ENCODE measurements around the gene EPDR1. TPM values are rescaled to one million over a fixed set of nuclear protein-coding genes. Genes with fewer than 3 reads are reported as not detected.

Gene EPDR1
- total RNA-seq, 1 experiment from 2014 or later = 0.34 TPM

GRCh38 chr7:37923996-37924395 is 3.6 kb downstream of the EPDR1 start:
- H3K4me3 ChIP-seq (ENCODE audit: low read length) = no peak overlapping the region
- no peaks in the 10 kb centered on the region for H3K9me3 ChIP-seq (ENCODE audit: low read length)
- no peaks in the 10 kb centered on the region for H3K79me2 ChIP-seq (ENCODE audit: low read length)

GRCh38 chr7:37924491-37925041 is 4.1 kb downstream of the EPDR1 start:
- peaks cover 4% of the 10 kb centered on the region for H3K4me1 ChIP-seq (ENCODE audit: low read length)
- no peaks in the 10 kb centered on the region for H3K27me3 ChIP-seq (ENCODE audit: low read length)
- H3K9ac ChIP-seq (ENCODE audit: low read length) = no peak overlapping the region
- no peaks in the 10 kb centered on the region for H3K9me2 ChIP-seq (replicated peaks; ENCODE audit: insufficient read depth, low read length)
- DNase-seq = no peak
- H3K27ac ChIP-seq (ENCODE audit: low read length) = no peak overlapping the region
- no peaks in the 10 kb centered on the region for H3K9me3 ChIP-seq (ENCODE audit: low read length)
- no peaks in the 10 kb centered on the region for H4K20me1 ChIP-seq (ENCODE audit: insufficient read depth, low read depth, low read length)
- no peaks in the 10 kb centered on the region for H3K36me3 ChIP-seq (ENCODE audit: insufficient read depth, low read length)
- no peak overlapping the region for H3K4me3 ChIP-seq (ENCODE audit: low read length)
- no peak overlapping the region for H3K4me2 ChIP-seq (ENCODE audit: low read depth, low read length, poor library complexity, severe bottlenecking)
- no peaks in the 10 kb centered on the region for H3K79me2 ChIP-seq (ENCODE audit: low read length)
- no peak overlapping the region for H2AFZ ChIP-seq (ENCODE audit: low read length)

More at GRCh38 chr7:37923996-37924395, 3.6 kb downstream of the EPDR1 start:
- Histone ChIP-seq H4K20me1 (ENCODE audit: insufficient read depth, low read depth, low read length) (no peaks in the 10 kb centered on the region), H3K27ac (ENCODE audit: low read length) (no peak overlapping the region), H3K9ac (ENCODE audit: low read length) (no peak overlapping the region), H3K4me1 (ENCODE audit: low read length) (peaks cover 4% of the 10 kb centered on the region), H3K36me3 (ENCODE audit: insufficient read depth, low read length) (no peaks in the 10 kb centered on the region), H2AFZ (ENCODE audit: low read length) (no peak overlapping the region), H3K9me2 (replicated peaks; ENCODE audit: insufficient read depth, low read length) (no peaks in the 10 kb centered on the region), H3K4me2 (ENCODE audit: low read depth, low read length, poor library complexity, severe bottlenecking) (no peak overlapping the region), H3K27me3 (ENCODE audit: low read length) (no peaks in the 10 kb centered on the region)
- no peak for DNase-seq

- Histone ChIP-seq H3K9ac (ENCODE audit: low read length) (no peak overlapping the region), H3K79me2 (ENCODE audit: low read length) (no peaks in the 10 kb centered on the region), H3K27me3 (ENCODE audit: low read length) (no peaks in the 10 kb centered on the region), H3K9me2 (replicated peaks; ENCODE audit: insufficient read depth, low read length) (no peaks in the 10 kb centered on the region), H3K36me3 (ENCODE audit: insufficient read depth, low read length) (no peaks in the 10 kb centered on the region), H3K4me3 (ENCODE audit: low read length) (no peak overlapping the region), H3K9me3 (ENCODE audit: low read length) (no peaks in the 10 kb centered on the region), H2AFZ (ENCODE audit: low read length) (no peak overlapping the region), H3K4me2 (ENCODE audit: low read depth, low read length, poor library complexity, severe bottlenecking) (no peak overlapping the region), H3K27ac (ENCODE audit: low read length) (no peak overlapping the region), H4K20me1 (ENCODE audit: insufficient read depth, low read depth, low read length) (no peaks in the 10 kb centered on the region), H3K4me1 (ENCODE audit: low read length) (peaks cover 4% of the 10 kb centered on the region)
- DNase-seq = no peak
These were observed 5.2 kb downstream of the EPDR1 start for GRCh38 chr7:37925620-37926019.

- Histone ChIP-seq H3K9me2 (replicated peaks; ENCODE audit: insufficient read depth, low read length) (no peaks in the 10 kb centered on the region), H3K4me2 (ENCODE audit: low read depth, low read length, poor library complexity, severe bottlenecking) (no peak overlapping the region), H3K4me3 (ENCODE audit: low read length) (no peak overlapping the region), H3K27ac (ENCODE audit: low read length) (no peak overlapping the region), H3K36me3 (ENCODE audit: insufficient read depth, low read length) (no peaks in the 10 kb centered on the region), H3K9me3 (ENCODE audit: low read length) (no peaks in the 10 kb centered on the region), H3K4me1 (ENCODE audit: low read length) (no peaks in the 10 kb centered on the region), H3K79me2 (ENCODE audit: low read length) (no peaks in the 10 kb centered on the region), H4K20me1 (ENCODE audit: insufficient read depth, low read depth, low read length) (no peaks in the 10 kb centered on the region), H3K9ac (ENCODE audit: low read length) (no peak overlapping the region), H2AFZ (ENCODE audit: low read length) (no peak overlapping the region), H3K27me3 (ENCODE audit: low read length) (no peaks in the 10 kb centered on the region)
- no peak for DNase-seq
These were observed 7.5 kb downstream of the EPDR1 start for GRCh38 chr7:37927773-37928444.

GRCh38 chr7:37928878-37929277 is 8.4 kb downstream of the EPDR1 start:
- Histone ChIP-seq H3K27ac (ENCODE audit: low read length) (no peak overlapping the region), H3K27me3 (ENCODE audit: low read length) (no peaks in the 10 kb centered on the region), H3K79me2 (ENCODE audit: low read length) (no peaks in the 10 kb centered on the region), H3K9me3 (ENCODE audit: low read length) (no peaks in the 10 kb centered on the region), H3K36me3 (ENCODE audit: insufficient read depth, low read length) (no peaks in the 10 kb centered on the region), H3K4me1 (ENCODE audit: low read length) (no peaks in the 10 kb centered on the region), H2AFZ (ENCODE audit: low read length) (no peak overlapping the region), H3K9ac (ENCODE audit: low read length) (no peak overlapping the region), H4K20me1 (ENCODE audit: insufficient read depth, low read depth, low read length) (no peaks in the 10 kb centered on the region), H3K4me2 (ENCODE audit: low read depth, low read length, poor library complexity, severe bottlenecking) (no peak overlapping the region), H3K9me2 (replicated peaks; ENCODE audit: insufficient read depth, low read length) (no peaks in the 10 kb centered on the region), H3K4me3 (ENCODE audit: low read length) (no peak overlapping the region)
- no peak for DNase-seq

- H3K36me3 ChIP-seq (ENCODE audit: insufficient read depth, low read length) = no peaks in the 10 kb centered on the region
- no peak overlapping the region for H3K9ac ChIP-seq (ENCODE audit: low read length)
- H3K27ac ChIP-seq (ENCODE audit: low read length) = no peak overlapping the region
- no peak overlapping the region for H3K4me3 ChIP-seq (ENCODE audit: low read length)
- no peak for DNase-seq
- no peaks in the 10 kb centered on the region for H3K27me3 ChIP-seq (ENCODE audit: low read length)
- H2AFZ ChIP-seq (ENCODE audit: low read length) = no peak overlapping the region
- H3K4me1 ChIP-seq (ENCODE audit: low read length) = no peaks in the 10 kb centered on the region
- H3K79me2 ChIP-seq (ENCODE audit: low read length) = no peaks in the 10 kb centered on the region
- H4K20me1 ChIP-seq (ENCODE audit: insufficient read depth, low read depth, low read length) = no peaks in the 10 kb centered on the region
- H3K9me2 ChIP-seq (replicated peaks; ENCODE audit: insufficient read depth, low read length) = no peaks in the 10 kb centered on the region
- H3K9me3 ChIP-seq (ENCODE audit: low read length) = no peaks in the 10 kb centered on the region
- H3K4me2 ChIP-seq (ENCODE audit: low read depth, low read length, poor library complexity, severe bottlenecking) = no peak overlapping the region
These were observed 9.9 kb downstream of the EPDR1 start for GRCh38 chr7:37930226-37930948.

- H3K4me3 ChIP-seq (ENCODE audit: low read length) = no peak overlapping the region
- no peak for DNase-seq
- no peaks in the 10 kb centered on the region for H3K79me2 ChIP-seq (ENCODE audit: low read length)
- no peaks in the 10 kb centered on the region for H3K36me3 ChIP-seq (ENCODE audit: insufficient read depth, low read length)
- no peak overlapping the region for H2AFZ ChIP-seq (ENCODE audit: low read length)
- H3K27ac ChIP-seq (ENCODE audit: low read length) = no peak overlapping the region
- H3K9ac ChIP-seq (ENCODE audit: low read length) = no peak overlapping the region
- H3K27me3 ChIP-seq (ENCODE audit: low read length) = no peaks in the 10 kb centered on the region
- H3K4me1 ChIP-seq (ENCODE audit: low read length) = no peaks in the 10 kb centered on the region
- no peaks in the 10 kb centered on the region for H3K9me3 ChIP-seq (ENCODE audit: low read length)
- H4K20me1 ChIP-seq (ENCODE audit: insufficient read depth, low read depth, low read length) = no peaks in the 10 kb centered on the region
- no peaks in the 10 kb centered on the region for H3K9me2 ChIP-seq (replicated peaks; ENCODE audit: insufficient read depth, low read length)
- H3K4me2 ChIP-seq (ENCODE audit: low read depth, low read length, poor library complexity, severe bottlenecking) = no peak overlapping the region
These were observed 12.1 kb downstream of the EPDR1 start for GRCh38 chr7:37932543-37932942.

- Histone ChIP-seq H3K79me2 (ENCODE audit: low read length) (no peaks in the 10 kb centered on the region), H2AFZ (ENCODE audit: low read length) (no peak overlapping the region), H3K9ac (ENCODE audit: low read length) (no peak overlapping the region), H3K9me3 (ENCODE audit: low read length) (no peaks in the 10 kb centered on the region), H3K4me2 (ENCODE audit: low read depth, low read length, poor library complexity, severe bottlenecking) (no peak overlapping the region), H3K27ac (ENCODE audit: low read length) (no peak overlapping the region), H3K36me3 (ENCODE audit: insufficient read depth, low read length) (no peaks in the 10 kb centered on the region), H3K9me2 (replicated peaks; ENCODE audit: insufficient read depth, low read length) (no peaks in the 10 kb centered on the region), H3K4me1 (ENCODE audit: low read length) (no peaks in the 10 kb centered on the region), H3K4me3 (ENCODE audit: low read length) (no peak overlapping the region), H4K20me1 (ENCODE audit: insufficient read depth, low read depth, low read length) (no peaks in the 10 kb centered on the region), H3K27me3 (ENCODE audit: low read length) (no peaks in the 10 kb centered on the region)
- no peak for DNase-seq
These were observed 12.7 kb downstream of the EPDR1 start for GRCh38 chr7:37933018-37933566.

Measured in Karpas-422 (cell line).